Right atrium auricular region (tissue), 2 donors: Measurements from ENCODE around the gene CUL5. TPM values are rescaled to one million over a fixed set of nuclear protein-coding genes. Genes with fewer than 3 reads are reported as not detected.

Experiments used
- DNase-seq: peaks from one replicate; pipeline ENCODE4 v3.0.0-alpha.2; 2019; ENCODE audit warnings: low spot score
- H3K27ac ChIP-seq, 2 donors: fragments of 200-600 bp; sonication (generic); 1 replicate in 1 of 2; 2 replicates in 1 of 2; pipeline ENCODE4 v1.5.1; 2016 to 2019
- H3K27me3 ChIP-seq, 2 donors: fragments of 200-600 bp; sonication (generic); one replicate each; pipeline versions ENCODE4 v1.5.1 to v1.6.0; 2017 to 2019
- H3K36me3 ChIP-seq: fragments of 200-600 bp; sonication (generic); one replicate; pipeline ENCODE4 v1.5.1; 2016
- H3K4me1 ChIP-seq, 2 donors: fragments of 200-600 bp; sonication (generic); one replicate each; pipeline versions ENCODE4 v1.5.1 to v1.6.0; 2017 to 2019
- H3K4me3 ChIP-seq, 2 donors: fragments of 200-600 bp; sonication (generic); 1 replicate in 1 of 2; 2 replicates in 1 of 2; pipeline ENCODE4 v1.5.1; 2017 to 2019; ENCODE audit warnings: mild to moderate bottlenecking in 1 of 2, moderate library complexity in 1 of 2
- H3K9me3 ChIP-seq, 2 donors: fragments of 200-600 bp; sonication (generic); one replicate each; pipeline ENCODE4 v1.5.1; 2019
- CTCF ChIP-seq, 2 donors: fragments of 200-600 bp; sonication (generic); IDR thresholded peaks; one replicate each; pipeline ENCODE4 v1.5.1; 2019; ENCODE audit warnings: antibody characterized with exemption in 2 of 2
- total RNA-seq, 2 donors: library from RNA; depleted of rRNA; stranded (reverse); fragments of >200 nt; gene quantifications; one replicate each; pipeline ENCODE4 v1.1.0, GENCODE V29; 2016

Gene CUL5
- total RNA-seq, 2 donors from 2014 or later: 19.2 to 26.4 TPM

- DNase-seq: no peak
- no peaks in the 10 kb centered on the region for H3K4me1 ChIP-seq
- H3K9me3 ChIP-seq: no peaks in the 10 kb centered on the region
- H3K36me3 ChIP-seq: no peaks in the 10 kb centered on the region
- TF ChIP-seq CTCF (IDR thresholded peaks at IDR 0.05): no peak
- no peaks in the 10 kb centered on the region for H3K27me3 ChIP-seq
- H3K27ac ChIP-seq: no peak overlapping the region
- no peak overlapping the region for H3K4me3 ChIP-seq
Observed at GRCh38 chr11:107998761-107999160, 9.9 kb upstream of the CUL5 start.

GRCh38 chr11:107999759-108000455 is 8.8 kb upstream of the CUL5 start:
- Histone ChIP-seq H3K27ac (no peak overlapping the region), H3K36me3 (no peaks in the 10 kb centered on the region), H3K27me3 (no peaks in the 10 kb centered on the region), H3K4me1 (no peaks in the 10 kb centered on the region), H3K4me3 (no peak overlapping the region), H3K9me3 (no peaks in the 10 kb centered on the region)
- peak; percentile 24 to 57 for TF ChIP-seq CTCF (IDR thresholded peaks at IDR 0.05)
- no peak for DNase-seq

GRCh38 chr11:108002476-108002875 is 6.2 kb upstream of the CUL5 start:
- no peak overlapping the region for H3K4me3 ChIP-seq
- no peaks in the 10 kb centered on the region for H3K27me3 ChIP-seq
- H3K27ac ChIP-seq: no peak overlapping the region
- no peak for TF ChIP-seq CTCF (IDR thresholded peaks at IDR 0.05)
- no peaks in the 10 kb centered on the region for H3K9me3 ChIP-seq
- no peaks in the 10 kb centered on the region for H3K36me3 ChIP-seq
- H3K4me1 ChIP-seq: no peaks in the 10 kb centered on the region
- DNase-seq: no peak

- H3K9me3 ChIP-seq: no peaks in the 10 kb centered on the region
- H3K36me3 ChIP-seq: no peaks in the 10 kb centered on the region
- H3K4me1 ChIP-seq: no peaks in the 10 kb centered on the region
- no peak overlapping the region for H3K4me3 ChIP-seq
- H3K27ac ChIP-seq: no peak overlapping the region
- no peak for TF ChIP-seq CTCF (IDR thresholded peaks at IDR 0.05)
- no peak for DNase-seq
- no peaks in the 10 kb centered on the region for H3K27me3 ChIP-seq
Observed at GRCh38 chr11:108003623-108004022, 5.1 kb upstream of the CUL5 start.

GRCh38 chr11:108007819-108008218 is 879 bp upstream of the CUL5 start:
- Histone ChIP-seq H3K27me3 (no peaks in the 10 kb centered on the region), H3K9me3 (no peaks in the 10 kb centered on the region), H3K27ac (no peak overlapping the region), H3K4me3 (no peak overlapping the region), H3K36me3 (no peaks in the 10 kb centered on the region), H3K4me1 (peaks cover 0 to 31% of the 10 kb centered on the region in 2 donors)
- no peak for TF ChIP-seq CTCF (IDR thresholded peaks at IDR 0.05)
- DNase-seq: no peak
